Esophagus squamous epithelium (tissue), 5 donors: ENCODE data around the gene CASP8. TPM values are rescaled to one million over a fixed set of nuclear protein-coding genes. Genes with fewer than 3 reads are reported as not detected.
A peak's percentile ranks its signal among the peaks of the same experiment; 100 is the strongest.

Experiments used
- DNase-seq: peaks from one replicate; lab custom pipeline; 2025; lab: John Stamatoyannopoulos, UW
- H3K27ac ChIP-seq, 4 donors: fragments of 200-600 bp; sonication (generic); one replicate each; pipeline ENCODE4 v1.5.1; 2016 to 2019; ENCODE audit warnings: mild to moderate bottlenecking in 1 of 4
- H3K27me3 ChIP-seq, 4 donors: fragments of 200-600 bp; sonication (generic); 1 replicate in 3 of 4; 2 replicates in 1 of 4; pipeline versions ENCODE4 v1.5.1 to v1.6.0; 2017 to 2021; ENCODE audit warnings: antibody characterized with exemption in 1 of 4
- H3K36me3 ChIP-seq, 3 donors: fragments of 200-600 bp; sonication (generic); one replicate each; pipeline ENCODE4 v1.5.1; 2016 to 2019
- H3K4me1 ChIP-seq, 3 donors: fragments of 200-600 bp; sonication (generic); one replicate each; pipeline ENCODE4 v1.5.1; 2017 to 2019
- H3K4me3 ChIP-seq, 4 donors: fragments of 200-600 bp; sonication (generic); 1 replicate in 3 of 4; 2 replicates in 1 of 4; pipeline ENCODE4 v1.5.1; 2016 to 2019; ENCODE audit warnings: mild to moderate bottlenecking in 2 of 4, moderate library complexity in 1 of 4
- H3K9me3 ChIP-seq, 3 donors: fragments of 200-600 bp; sonication (generic); one replicate each; pipeline ENCODE4 v1.5.1; 2016 to 2019
- CTCF ChIP-seq, 6 experiments: fragments of 450-650 bp in 4 of 6; fragments of 200-600 bp in 2 of 6; sonication (generic) in 2 of 6; IDR thresholded peaks; one replicate each; pipeline ENCODE4 v1.5.1; 2016 to 2019; ENCODE audit warnings: antibody characterized with exemption in 6 of 6, mild to moderate bottlenecking in 4 of 6, moderate library complexity in 4 of 6
- POLR2A ChIP-seq, 4 donors: fragments of 450-650 bp; IDR thresholded peaks; one replicate each; pipeline ENCODE4 v1.6.1; 2017; ENCODE audit warnings: antibody characterized with exemption in 4 of 4, mild to moderate bottlenecking in 4 of 4, moderate library complexity in 3 of 4
- WGBS, 2 donors: methylation state at CpG; one replicate each; pipeline ENCODE4 v1.1.5; 2018; 5-methylcytosine and 5-hydroxymethylcytosine counted together
- intact Hi-C: fragments of 100-400 bp; cut with DNase I; formaldehyde crosslinking; loops from one replicate; pipeline ENCODE4 v1.15.0; 2022
- total RNA-seq, 4 donors: library from RNA; depleted of rRNA; stranded (reverse); fragments of >200 nt; gene quantifications; one replicate each; pipeline ENCODE4 v1.1.0, GENCODE V29; 2016
- donor health status: DM: yes; HTN: yes; CAD: no.

CASP8 gene
- 10 to 100 TPM; 13.8 to 28.2 (median 22.8) TPM for total RNA-seq

- Histone ChIP-seq H3K27ac (peak within 1 kb of the TSS; percentile 90 to 96 (median 92)), H3K27me3 (no peaks in the 10 kb centered on the region), H3K4me3 (peak within 1 kb of the TSS; percentile 9 to 68 (median 64)), H3K4me1 (peaks cover 23 to 83% (median 24%) of the 10 kb centered on the region in 3 donors), H3K36me3 (no peaks in the 10 kb centered on the region), H3K9me3 (no peaks in the 10 kb centered on the region)
- WGBS, 2 donors: 44 to 60% methylated on average over 10 of the region's 10 CpGs
- intact Hi-C loops: no loop called here
- DNase-seq: no peak
- TF ChIP-seq CTCF (IDR thresholded peaks at IDR 0.05) (no peak), POLR2A (IDR thresholded peaks at IDR 0.05) (peak in 2 of 4 donors; percentile 47 to 80)
Measured at GRCh38 chr2:201260302-201260800, at the start of gene CASP8. TSS of gene CASP8 (plus strand) at chr2:201260536. CDS start at chr2:201266487, 5,951 bp downstream.

- Histone ChIP-seq H3K27me3 (no peaks in the 10 kb centered on the region), H3K4me1 (peaks cover 0 to 8% (median 0%) of the 10 kb centered on the region in 3 donors), H3K27ac (no peak overlapping the region), H3K36me3 (peaks cover 0 to 50% (median 0%) of the 10 kb centered on the region in 3 donors), H3K9me3 (no peaks in the 10 kb centered on the region), H3K4me3 (no peak overlapping the region)
- intact Hi-C loops: no loop called here
- DNase-seq: no peak
- 96 to 97% methylated on average over 4 of the region's 4 CpGs for WGBS, 2 donors
- TF ChIP-seq CTCF (IDR thresholded peaks at IDR 0.05) (no peak), POLR2A (IDR thresholded peaks at IDR 0.05) (no peak)
Measured at GRCh38 chr2:201215963-201216362, 44.4 kb upstream of the CASP8 start.

- Histone ChIP-seq H3K9me3 (no peaks in the 10 kb centered on the region), H3K27me3 (no peaks in the 10 kb centered on the region)
- WGBS, 2 donors: 73% methylated on average over 1 of the region's 1 CpG; no CpG with 5 or more reads in 1 of the 2 donors
Measured at GRCh38 chr2:201216918-201217317, 43.4 kb upstream of the CASP8 start.

GRCh38 chr2:201218780-201219179 is 41.6 kb upstream of the CASP8 start:
- no peak for DNase-seq
- Histone ChIP-seq H3K4me3 (no peak overlapping the region), H3K27me3 (no peaks in the 10 kb centered on the region), H3K27ac (peak overlapping the region in 1 of 4 donors; percentile 5), H3K4me1 (peaks cover 0 to 8% (median 0%) of the 10 kb centered on the region in 3 donors), H3K9me3 (no peaks in the 10 kb centered on the region), H3K36me3 (peaks cover 0 to 46% (median 0%) of the 10 kb centered on the region in 3 donors)
- intact Hi-C loops: no loop called here
- 86% methylated on average over 4 of the region's 6 CpGs; no CpG with 5 or more reads in 1 of the 2 donors for WGBS, 2 donors
- TF ChIP-seq POLR2A (IDR thresholded peaks at IDR 0.05) (no peak), CTCF (IDR thresholded peaks at IDR 0.05) (no peak)

More at GRCh38 chr2:201216918-201217317, 43.4 kb upstream of the CASP8 start:
- Histone ChIP-seq H3K27ac (no peak overlapping the region), H3K4me3 (no peak overlapping the region), H3K4me1 (peaks cover 0 to 8% (median 0%) of the 10 kb centered on the region in 3 donors), H3K36me3 (peaks cover 0 to 46% (median 0%) of the 10 kb centered on the region in 3 donors)
- DNase-seq: no peak
- intact Hi-C loops: no loop called here
- TF ChIP-seq POLR2A (IDR thresholded peaks at IDR 0.05) (no peak), CTCF (IDR thresholded peaks at IDR 0.05) (no peak)

- Histone ChIP-seq H3K4me1 (peaks cover 0 to 8% (median 0%) of the 10 kb centered on the region in 3 donors), H3K9me3 (no peaks in the 10 kb centered on the region), H3K27me3 (no peaks in the 10 kb centered on the region), H3K4me3 (no peak overlapping the region), H3K36me3 (peaks cover 0 to 46% (median 0%) of the 10 kb centered on the region in 3 donors), H3K27ac (peak overlapping the region in 1 of 4 donors; percentile 30)
- no peak for TF ChIP-seq CTCF (IDR thresholded peaks at IDR 0.05)
- TF ChIP-seq POLR2A (IDR thresholded peaks at IDR 0.05): no peak
- intact Hi-C loops: no loop called here
- 76 to 91% methylated on average over 5 of the region's 5 CpGs for WGBS, 2 donors
- DNase-seq: no peak
Measured at GRCh38 chr2:201219328-201220096, 40.8 kb upstream of the CASP8 start.
